ENCODE measurements around the gene MTG1. TPM values are rescaled to one million over a fixed set of nuclear protein-coding genes. Genes with fewer than 3 reads are reported as not detected.

MTG1 gene
- polyA plus RNA-seq, 1 donor (not counting 4 experiments of a cell fraction or from before 2014, with no cell fraction given): 31.6 TPM

DNA sequence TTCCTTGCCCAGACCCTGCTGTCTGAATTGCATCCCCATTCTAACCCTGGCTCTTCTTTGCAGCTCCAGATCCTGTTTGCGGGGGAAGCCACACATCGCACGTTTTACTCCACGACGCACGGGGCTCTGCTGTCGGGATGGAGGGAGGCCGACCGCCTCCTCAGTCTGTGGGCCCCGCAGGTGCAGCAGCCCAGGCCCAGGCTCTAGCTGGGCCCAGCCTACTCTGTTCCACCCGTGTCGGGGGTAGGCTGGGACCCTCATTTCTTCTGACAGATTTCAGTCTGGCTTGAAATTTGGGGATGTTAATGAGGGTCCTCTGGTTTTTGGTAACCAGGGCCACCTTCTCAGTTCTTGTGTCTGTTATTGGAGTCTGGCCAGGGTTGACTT lies 2.7 kb upstream of the MTG1 start:
- DNase-seq (ENCODE audit: low read depth, low spot score) (no peak), FAIRE-seq (no peak)
- Histone ChIP-seq H3K9ac (ENCODE audit: control insufficient read depth, extremely low read depth, insufficient read depth, low read length) (no peak overlapping the region), H3K27ac (ENCODE audit: control insufficient read depth, insufficient read depth, low read length) (no peak overlapping the region), H3K36me3 (ENCODE audit: control insufficient read depth in 2 of 2, extremely low read depth in 1 of 2, insufficient read depth in 2 of 2, low read length in 2 of 2) (peaks cover 3 to 7% of the 10 kb centered on the region in 2 experiments), H3K27me3 (ENCODE audit: control insufficient read depth, extremely low read depth, insufficient read depth, low read length) (no peaks in the 10 kb centered on the region), H3K4me3 (ENCODE audit: control insufficient read depth in 2 of 3, extremely low read depth in 1 of 3, insufficient read depth in 2 of 3, low read depth in 1 of 3, low read length in 3 of 3) (no peak overlapping the region), H3K4me1 (ENCODE audit: control insufficient read depth, extremely low read depth, insufficient read depth, low read length) (peaks cover 20% of the 10 kb centered on the region), H3K9me1 (ENCODE audit: control insufficient read depth, extremely low read depth, insufficient read depth, low read length) (no peaks in the 10 kb centered on the region), H3K79me2 (ENCODE audit: control insufficient read depth, insufficient read depth, low read length) (peaks cover 21% of the 10 kb centered on the region), H3K9me3 (ENCODE audit: control insufficient read depth, low read depth, low read length) (no peaks in the 10 kb centered on the region), H3K4me2 (ENCODE audit: control insufficient read depth, extremely low read depth, insufficient read depth, low read depth, low read length) (no peak overlapping the region), H4K20me1 (ENCODE audit: control insufficient read depth, extremely low read depth, insufficient read depth, low read length) (no peaks in the 10 kb centered on the region), H2AFZ (ENCODE audit: control insufficient read depth, low read length) (no peak overlapping the region)
- dilution Hi-C loops (cut with MboI; ENCODE audit: extremely low pct_ligation_motif_present, low sequenced_read_pairs): no loop called here
- TF ChIP-seq EZH2 (IDR thresholded peaks at IDR 0.05; ENCODE audit: low read length): no peak
- TF ChIP-seq, protein P1, sequence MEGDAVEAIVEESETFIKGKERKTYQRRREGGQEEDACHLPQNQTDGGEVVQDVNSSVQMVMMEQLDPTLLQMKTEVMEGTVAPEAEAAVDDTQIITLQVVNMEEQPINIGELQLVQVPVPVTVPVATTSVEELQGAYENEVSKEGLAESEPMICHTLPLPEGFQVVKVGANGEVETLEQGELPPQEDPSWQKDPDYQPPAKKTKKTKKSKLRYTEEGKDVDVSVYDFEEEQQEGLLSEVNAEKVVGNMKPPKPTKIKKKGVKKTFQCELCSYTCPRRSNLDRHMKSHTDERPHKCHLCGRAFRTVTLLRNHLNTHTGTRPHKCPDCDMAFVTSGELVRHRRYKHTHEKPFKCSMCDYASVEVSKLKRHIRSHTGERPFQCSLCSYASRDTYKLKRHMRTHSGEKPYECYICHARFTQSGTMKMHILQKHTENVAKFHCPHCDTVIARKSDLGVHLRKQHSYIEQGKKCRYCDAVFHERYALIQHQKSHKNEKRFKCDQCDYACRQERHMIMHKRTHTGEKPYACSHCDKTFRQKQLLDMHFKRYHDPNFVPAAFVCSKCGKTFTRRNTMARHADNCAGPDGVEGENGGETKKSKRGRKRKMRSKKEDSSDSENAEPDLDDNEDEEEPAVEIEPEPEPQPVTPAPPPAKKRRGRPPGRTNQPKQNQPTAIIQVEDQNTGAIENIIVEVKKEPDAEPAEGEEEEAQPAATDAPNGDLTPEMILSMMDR (optimal IDR thresholded peaks at IDR 0.05 in 1 of 3, IDR thresholded peaks at IDR 0.05 in 1 of 3, conservative IDR thresholded peaks at IDR 0.05 in 1 of 3; ENCODE audit: extremely low read depth in 1 of 3, insufficient read depth in 2 of 3, low read length in 3 of 3): no peak

DNA sequence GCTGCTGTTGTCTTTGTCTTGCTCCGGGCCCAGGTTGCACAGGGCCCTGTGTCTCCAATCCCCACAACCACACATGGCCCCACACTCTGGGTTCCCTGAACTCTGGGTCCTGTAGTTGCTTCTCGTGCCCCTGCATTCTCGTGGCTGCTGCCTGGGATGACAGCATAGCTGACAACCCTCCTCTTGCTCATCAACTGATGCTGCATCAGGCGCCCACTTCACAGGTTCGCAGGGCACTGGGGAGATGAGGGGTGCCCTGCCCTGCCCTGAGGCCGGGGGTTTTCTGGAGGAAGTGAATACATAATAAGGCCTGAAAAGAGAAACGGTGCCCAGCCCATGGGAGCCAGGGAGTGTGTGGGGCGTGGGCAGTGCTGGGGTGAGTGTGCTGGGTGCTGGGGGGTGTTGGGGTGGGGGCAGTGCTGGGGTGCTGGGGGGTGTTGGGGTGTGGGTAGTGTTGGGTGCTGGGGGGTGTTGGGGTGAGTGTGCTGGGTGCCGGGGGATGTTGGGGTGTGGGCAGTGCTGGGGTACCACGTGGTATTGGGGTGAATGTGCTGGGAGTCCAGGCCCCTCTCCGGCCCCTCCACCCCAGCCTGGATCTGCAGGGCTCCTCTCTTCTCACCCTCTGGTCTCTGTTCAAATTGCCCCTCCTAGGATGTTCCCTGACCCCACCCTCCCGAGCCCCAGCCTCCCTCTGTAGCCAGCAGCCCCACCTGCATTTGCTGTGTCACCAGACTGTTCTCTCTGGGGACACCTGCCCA lies 2.0 kb upstream of the MTG1 start:
- Histone ChIP-seq H3K9me3 (ENCODE audit: control insufficient read depth, low read depth, low read length) (no peaks in the 10 kb centered on the region), H3K9ac (ENCODE audit: control insufficient read depth, extremely low read depth, insufficient read depth, low read length) (no peak overlapping the region), H4K20me1 (ENCODE audit: control insufficient read depth, extremely low read depth, insufficient read depth, low read length) (no peaks in the 10 kb centered on the region), H3K4me2 (ENCODE audit: control insufficient read depth, extremely low read depth, insufficient read depth, low read depth, low read length) (no peak overlapping the region), H3K4me1 (ENCODE audit: control insufficient read depth, extremely low read depth, insufficient read depth, low read length) (peaks cover 20% of the 10 kb centered on the region), H3K27ac (ENCODE audit: control insufficient read depth, insufficient read depth, low read length) (no peak overlapping the region), H2AFZ (ENCODE audit: control insufficient read depth, low read length) (no peak overlapping the region), H3K9me1 (ENCODE audit: control insufficient read depth, extremely low read depth, insufficient read depth, low read length) (no peaks in the 10 kb centered on the region), H3K27me3 (ENCODE audit: control insufficient read depth, extremely low read depth, insufficient read depth, low read length) (no peaks in the 10 kb centered on the region), H3K36me3 (ENCODE audit: control insufficient read depth in 2 of 2, extremely low read depth in 1 of 2, insufficient read depth in 2 of 2, low read length in 2 of 2) (peaks cover 6 to 7% of the 10 kb centered on the region in 2 experiments), H3K79me2 (ENCODE audit: control insufficient read depth, insufficient read depth, low read length) (peaks cover 25% of the 10 kb centered on the region), H3K4me3 (ENCODE audit: control insufficient read depth in 2 of 3, extremely low read depth in 1 of 3, insufficient read depth in 2 of 3, low read depth in 1 of 3, low read length in 3 of 3) (no peak overlapping the region)
- dilution Hi-C loops (cut with MboI; ENCODE audit: extremely low pct_ligation_motif_present, low sequenced_read_pairs): no loop called here
- TF ChIP-seq, protein P1 (optimal IDR thresholded peaks at IDR 0.05 in 1 of 3, IDR thresholded peaks at IDR 0.05 in 1 of 3, conservative IDR thresholded peaks at IDR 0.05 in 1 of 3; ENCODE audit: extremely low read depth in 1 of 3, insufficient read depth in 2 of 3, low read length in 3 of 3): no peak
- no peak for TF ChIP-seq EZH2 (IDR thresholded peaks at IDR 0.05; ENCODE audit: low read length)
- FAIRE-seq (no peak), DNase-seq (ENCODE audit: low read depth, low spot score) (no peak)

All from keratinocyte (primary cell).